Adrenal gland (tissue), 5 donors: ENCODE data around the gene SLC35G3.

Experiments
- CTCF ChIP-seq, 6 experiments: fragments of 450-650 bp in 4 of 6; fragments of 200-600 bp in 2 of 6; sonication (generic) in 1 of 6; IDR thresholded peaks; 1 replicate in 5 of 6; 2 replicates in 1 of 6; pipeline versions ENCODE4 v1.5.1 to v1.8.0; 2016 to 2021; ENCODE audit warnings: antibody characterized with exemption in 6 of 6, mild to moderate bottlenecking in 2 of 6, moderate library complexity in 1 of 6
- POLR2A ChIP-seq, 2 donors: fragments of 450-650 bp; IDR thresholded peaks; one replicate each; pipeline ENCODE4 v1.6.1; 2017; ENCODE audit warnings: antibody characterized with exemption in 2 of 2, mild to moderate bottlenecking in 2 of 2, moderate library complexity in 1 of 2
- donor health status: DM: no; HTN: no; CAD: no.

- TF ChIP-seq CTCF (IDR thresholded peaks at IDR 0.05): no peak
- no peak for TF ChIP-seq POLR2A (IDR thresholded peaks at IDR 0.05)
Observed at GRCh38 chr17:35229638-35230037, 35.4 kb upstream of the SLC35G3 start.
